GM19452 (cell line): Measurements from ENCODE around the gene PNPO.

ENCODE experiments used
- ATAC-seq: cut with Tn5 transposase; IDR thresholded peaks from one replicate; pipeline ENCODE4 v1.9.1; 2021; ENCODE audit not compliant: unreplicated experiment

Gene PNPO

DNA sequence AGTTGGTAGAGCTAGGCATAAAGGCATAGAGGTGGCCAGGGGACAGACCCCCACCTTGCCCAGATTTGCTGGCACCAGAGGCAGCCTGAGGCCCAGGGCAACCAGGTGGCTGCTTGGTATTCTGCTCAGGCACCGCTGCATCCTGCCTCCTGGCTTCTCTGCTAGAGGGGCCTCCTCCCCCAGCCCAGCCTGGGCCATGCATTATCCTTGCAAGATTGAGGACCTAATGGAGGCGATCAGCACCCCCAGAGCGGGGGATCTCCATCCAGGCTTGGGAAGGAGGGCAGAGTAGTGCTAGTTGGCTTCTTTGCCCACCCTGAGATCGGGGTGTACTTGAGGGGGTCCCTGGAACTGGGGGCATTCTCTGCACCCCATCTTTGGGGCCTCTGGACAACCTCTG lies 53.4 kb downstream of the PNPO start:
- no peak for ATAC-seq

DNA sequence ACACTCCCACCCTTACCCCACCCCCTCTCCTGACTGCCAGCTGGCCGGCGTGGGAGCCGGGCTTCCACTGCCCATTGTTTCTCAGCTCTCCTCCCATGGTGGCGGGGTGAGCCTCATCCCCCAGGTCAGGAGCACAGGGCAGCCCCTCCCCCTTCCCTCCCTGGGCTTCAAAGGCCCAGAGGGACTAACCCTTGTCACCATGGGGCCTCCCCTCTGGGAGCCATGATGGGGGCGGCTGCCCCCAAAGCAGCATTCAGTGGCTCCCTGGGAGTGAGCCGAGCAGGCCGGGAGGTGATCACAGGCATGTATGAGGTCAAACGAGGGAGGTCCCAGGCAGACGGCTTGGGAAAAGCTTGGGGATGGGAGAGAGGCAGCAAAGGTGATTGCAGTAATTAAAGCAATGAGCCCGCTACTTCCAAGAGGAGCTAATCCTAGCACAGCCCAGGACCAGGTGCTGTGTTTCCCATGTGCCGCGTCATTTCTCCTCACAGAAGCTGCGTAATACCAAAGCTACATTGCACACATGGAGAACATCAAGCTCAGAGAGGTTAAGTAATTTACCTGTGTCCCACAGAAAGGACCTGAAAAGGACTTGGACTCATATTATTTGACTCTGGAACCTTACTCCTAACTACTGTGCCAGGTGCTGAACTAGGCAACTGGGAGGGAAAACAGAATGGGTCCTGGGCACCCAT lies 54.0 kb downstream of the PNPO start:
- ATAC-seq = no peak

DNA sequence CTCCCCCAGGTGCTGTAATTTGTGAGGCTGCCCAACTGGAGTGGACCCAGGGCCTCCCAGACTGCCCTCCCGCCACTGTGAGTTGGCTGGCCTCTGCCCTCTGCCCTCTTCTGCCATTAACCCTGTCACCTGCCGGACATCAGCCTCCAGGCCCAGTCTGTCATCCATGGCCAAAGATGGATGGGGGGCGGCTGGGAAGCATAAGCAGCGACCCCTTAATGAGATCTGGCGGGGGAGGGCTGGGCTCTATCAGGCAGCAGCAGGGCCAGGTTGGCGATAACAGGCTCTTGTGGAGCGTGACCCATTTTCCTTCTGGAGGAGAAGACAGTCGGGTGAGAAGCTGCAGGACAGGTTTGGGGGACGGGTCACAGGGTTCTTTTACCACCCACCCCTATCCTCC lies 54.8 kb downstream of the PNPO start:
- no peak for ATAC-seq

DNA sequence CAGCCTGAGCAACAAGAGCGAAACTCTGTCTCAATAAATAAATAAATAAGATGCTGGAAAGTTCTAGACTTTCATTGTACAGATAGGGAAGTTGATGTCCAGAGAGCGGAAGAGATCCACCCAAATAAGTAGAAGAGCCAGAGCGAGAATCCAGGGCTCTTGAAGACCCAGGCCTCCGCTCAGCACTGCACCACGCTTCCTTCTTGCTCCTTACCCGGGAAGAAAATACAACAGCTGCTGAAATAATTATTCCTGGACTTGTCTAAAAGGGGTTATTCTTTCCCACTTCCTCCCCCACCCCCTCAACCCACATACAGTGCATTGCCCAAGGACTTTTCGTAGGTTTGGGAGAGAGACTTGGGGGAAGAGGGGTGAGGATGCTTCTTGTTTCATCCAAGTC lies 56.2 kb downstream of the PNPO start:
- no peak for ATAC-seq

DNA sequence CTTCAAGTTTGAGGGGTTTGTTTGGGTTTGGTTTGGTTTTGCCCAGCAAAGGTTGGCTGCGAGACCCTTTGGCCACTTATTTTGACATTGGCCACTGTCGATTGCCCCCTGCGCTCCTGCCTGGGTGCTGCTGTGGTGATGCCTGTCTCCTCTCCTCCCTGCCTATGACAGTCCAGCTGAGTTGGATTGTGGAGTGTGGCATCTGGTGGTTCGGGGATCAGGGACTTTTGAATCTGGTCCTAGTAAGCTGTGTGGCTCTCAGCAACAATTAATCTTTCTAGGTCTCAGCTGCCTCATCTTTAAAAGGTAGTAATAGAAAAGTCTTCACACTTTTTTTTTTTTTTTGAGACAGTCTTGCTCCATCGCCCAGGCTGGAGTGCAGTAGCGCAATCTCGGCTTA lies 56.7 kb downstream of the PNPO start:
- ATAC-seq = no peak
